Epithelial cell of prostate (primary cell): ENCODE measurements around the gene METRNL.

Experiments
- DNase-seq: peaks from one replicate; pipeline ENCODE4 v3.0.0-alpha.2; 2011; ENCODE audit warnings: low read depth, low spot score
- H3K27ac ChIP-seq: fragments of 450-650 bp; 2 replicates; pipeline ENCODE4 v1.5.1; 2017; ENCODE audit warnings: mild to moderate bottlenecking

The METRNL gene

GRCh38 chr17:83089328-83090132 is 10.1 kb downstream of the METRNL start:
- DNase-seq = no peak
- peak overlapping the region; percentile 61 for H3K27ac ChIP-seq

- H3K27ac ChIP-seq = peak overlapping the region; percentile 77
- no peak for DNase-seq
Observed at GRCh38 chr17:83090444-83091256, 11.2 kb downstream of the METRNL start.

GRCh38 chr17:83091257-83092141 is 12.1 kb downstream of the METRNL start:
- peak overlapping the region; percentile 77 for H3K27ac ChIP-seq
- peak; percentile 16 for DNase-seq

- H3K27ac ChIP-seq = peak overlapping the region; percentile 77
- no peak for DNase-seq
Observed at GRCh38 chr17:83092186-83092585, 12.8 kb downstream of the METRNL start.

- no peak for DNase-seq
- no peak overlapping the region for H3K27ac ChIP-seq
Observed at GRCh38 chr17:83092931-83093330, 13.5 kb downstream of the METRNL start.

GRCh38 chr17:83093506-83093905 is 14.1 kb downstream of the METRNL start:
- no peak for DNase-seq
- H3K27ac ChIP-seq = no peak overlapping the region

GRCh38 chr17:83094291-83094690 is 14.9 kb downstream of the METRNL start:
- H3K27ac ChIP-seq = no peak overlapping the region
- DNase-seq = no peak

GRCh38 chr17:83095016-83095415 is 15.6 kb downstream of the METRNL start:
- H3K27ac ChIP-seq = no peak overlapping the region
- no peak for DNase-seq

GRCh38 chr17:83096401-83097224 is 17.2 kb downstream of the METRNL start:
- no peak for DNase-seq
- H3K27ac ChIP-seq = no peak overlapping the region

GRCh38 chr17:83097831-83098230 is 18.4 kb downstream of the METRNL start:
- no peak overlapping the region for H3K27ac ChIP-seq
- DNase-seq = no peak

- H3K27ac ChIP-seq = no peak overlapping the region
- DNase-seq = no peak
Observed at GRCh38 chr17:83098241-83099085, 19.1 kb downstream of the METRNL start.

GRCh38 chr17:83099086-83099555 is 19.7 kb downstream of the METRNL start:
- no peak overlapping the region for H3K27ac ChIP-seq
- DNase-seq = no peak

- no peak for DNase-seq
- H3K27ac ChIP-seq = no peak overlapping the region
Observed at GRCh38 chr17:83099570-83100181, 20.3 kb downstream of the METRNL start.

GRCh38 chr17:83100220-83100852 is 20.9 kb downstream of the METRNL start:
- no peak overlapping the region for H3K27ac ChIP-seq
- no peak for DNase-seq

GRCh38 chr17:83100853-83101391 is 21.5 kb downstream of the METRNL start:
- H3K27ac ChIP-seq = peak overlapping the region; percentile 6
- DNase-seq = no peak

- no peak for DNase-seq
- H3K27ac ChIP-seq = peak overlapping the region; percentile 6
Observed at GRCh38 chr17:83101805-83102480, 22.5 kb downstream of the METRNL start.
